Fibroblast of mammary gland (primary cell): ENCODE measurements around the gene AFMID.
"Not testable (repeated sequence)": the region's sequence is repeated elsewhere in the genome, so short reads cannot be mapped to it uniquely, and the experiment has no call there.

Source experiments
- DNase-seq: peaks from one replicate; pipeline ENCODE4 v3.0.0-alpha.2; 2010; ENCODE audit warnings: low read depth
- H3K4me3 ChIP-seq: 2 replicates; pipeline ENCODE4 v1.5.1; 2011; ENCODE audit warnings: low read depth, mild to moderate bottlenecking, low read length, moderate library complexity; ENCODE audit not compliant: control insufficient read depth
- CTCF ChIP-seq: conservative IDR thresholded peaks from 2 replicates; pipeline ENCODE4 v1.5.1; 2011; ENCODE audit warnings: low read depth, low read length, inconsistent platforms; ENCODE audit not compliant: control insufficient read depth, insufficient read depth

The AFMID gene

DNA sequence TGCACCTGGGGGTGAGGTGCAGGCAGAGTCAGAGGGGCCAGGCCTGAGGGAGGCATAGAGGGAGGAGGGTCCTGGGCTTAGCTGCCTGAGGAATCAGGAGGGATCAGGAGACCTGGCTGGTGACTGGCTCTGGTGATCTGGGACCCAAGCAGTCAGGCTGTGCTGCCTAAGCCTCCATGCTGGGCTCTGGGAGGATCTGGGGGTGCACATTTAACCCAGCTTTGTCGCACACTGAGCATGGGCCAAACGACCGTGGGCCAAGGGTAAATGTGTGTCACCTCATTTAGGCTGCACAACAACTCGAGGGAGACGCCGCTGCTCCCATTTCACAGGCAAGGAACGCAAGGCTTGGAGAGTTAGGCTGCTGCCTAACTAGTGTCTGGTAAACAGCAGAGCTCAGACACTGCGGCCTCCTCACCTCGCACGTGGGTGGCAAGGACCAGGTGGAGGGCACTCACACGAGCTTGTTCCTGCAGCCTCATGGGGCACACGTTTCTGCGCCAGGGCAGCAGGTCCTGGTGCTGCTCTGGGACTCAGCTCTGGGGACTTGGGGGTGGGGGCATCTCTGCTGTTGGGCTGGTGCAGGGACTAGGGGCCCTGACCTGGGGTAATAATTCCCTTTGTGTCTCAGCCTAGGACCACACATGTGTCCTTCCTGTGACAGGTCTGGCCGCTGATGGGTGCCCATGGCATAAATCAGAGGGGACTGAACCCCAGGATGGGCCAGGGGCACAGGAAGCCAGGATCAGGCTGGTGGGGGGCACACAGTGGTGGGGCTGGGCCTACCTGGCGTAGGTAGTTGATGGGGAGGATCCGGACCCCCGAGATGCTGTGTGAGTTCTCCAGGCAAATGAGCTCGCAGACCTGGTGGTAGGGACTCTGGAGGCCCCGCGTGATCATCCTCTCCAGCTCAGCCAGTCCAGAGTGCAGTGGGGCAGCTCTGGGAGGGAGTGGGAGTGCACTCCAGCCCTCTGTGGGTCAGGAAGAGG lies 63.0 kb downstream of the AFMID start:
- TF ChIP-seq CTCF, result no peak
- DNase-seq, result no peak
- no peak overlapping the region for H3K4me3 ChIP-seq

DNA sequence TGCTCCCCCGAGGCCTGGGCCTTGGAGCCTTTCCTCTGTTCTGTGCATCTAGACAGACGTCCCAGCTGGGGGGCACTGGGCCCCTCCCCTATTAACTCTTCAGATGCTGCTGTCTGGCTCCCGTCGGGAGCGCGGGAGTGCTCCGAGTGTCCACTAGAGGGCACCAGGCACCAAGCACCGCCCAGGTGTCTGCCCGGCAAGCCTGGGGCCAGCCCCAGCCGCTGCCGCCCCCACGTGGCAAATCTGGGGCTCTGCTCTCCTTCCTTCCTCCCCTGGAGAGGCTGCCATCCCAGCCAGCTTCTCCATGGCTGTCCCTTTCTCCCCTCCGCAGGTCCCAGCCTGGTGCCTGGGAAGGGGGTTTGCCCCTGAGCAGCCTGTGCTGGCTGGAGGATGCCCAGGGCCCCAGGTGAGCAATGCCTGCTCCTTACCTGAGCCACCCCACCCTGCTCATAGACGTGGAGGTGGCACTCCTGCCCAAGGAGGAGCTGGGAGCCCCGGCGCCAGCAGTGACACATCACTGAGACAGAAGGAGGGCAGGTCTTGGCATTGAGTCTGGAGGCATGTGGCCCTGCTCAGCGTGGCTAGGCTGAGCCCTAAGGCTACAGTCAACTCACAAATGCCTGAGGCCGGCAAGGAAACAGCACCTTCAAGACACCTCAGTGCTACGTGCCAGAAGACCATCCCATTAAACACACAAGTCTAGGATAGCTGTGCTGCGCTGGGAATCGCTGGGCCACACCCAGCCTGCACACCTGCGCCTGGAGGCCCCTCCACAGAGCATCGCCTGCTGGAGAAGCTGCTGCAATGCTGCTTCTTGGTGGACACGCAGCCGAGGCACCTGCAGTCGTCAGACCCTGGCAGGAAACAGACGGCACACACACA lies 64.0 kb downstream of the AFMID start:
- no peak overlapping the region for H3K4me3 ChIP-seq
- peak; percentile 77 for DNase-seq
- peak; percentile 92 for TF ChIP-seq CTCF

- DNase-seq, result no peak
- TF ChIP-seq CTCF, result no peak
- no peak overlapping the region for H3K4me3 ChIP-seq
Observed at GRCh38 chr17:78251773-78252103, 64.6 kb downstream of the AFMID start.

DNA sequence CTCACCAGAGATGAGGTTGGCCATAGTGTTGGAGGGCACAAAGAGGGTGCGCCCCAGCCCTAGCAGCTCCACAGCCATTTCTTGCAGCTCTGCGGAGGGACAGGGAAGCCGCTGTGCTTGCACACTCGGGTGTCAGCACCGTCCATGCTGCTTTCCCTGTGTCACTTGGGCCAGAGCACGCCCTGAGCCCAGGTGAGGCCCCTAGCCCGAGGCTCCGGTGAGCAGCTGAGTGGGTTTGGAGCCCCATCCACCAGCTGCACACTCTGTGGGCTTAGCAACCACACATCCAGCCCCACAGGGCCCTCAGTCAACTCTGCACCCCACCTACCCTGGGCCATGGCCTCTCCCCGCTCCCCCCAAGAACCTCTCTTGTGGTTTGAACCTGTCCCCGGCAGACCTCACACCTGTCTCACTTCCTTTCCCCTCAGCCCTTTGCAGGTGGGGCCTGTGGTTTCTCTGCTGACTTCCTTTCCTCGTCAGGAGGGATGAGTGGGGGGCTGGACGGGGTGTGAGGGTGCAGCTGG lies 65.0 kb downstream of the AFMID start:
- no peak for DNase-seq
- no peak for TF ChIP-seq CTCF
- no peak overlapping the region for H3K4me3 ChIP-seq

DNA sequence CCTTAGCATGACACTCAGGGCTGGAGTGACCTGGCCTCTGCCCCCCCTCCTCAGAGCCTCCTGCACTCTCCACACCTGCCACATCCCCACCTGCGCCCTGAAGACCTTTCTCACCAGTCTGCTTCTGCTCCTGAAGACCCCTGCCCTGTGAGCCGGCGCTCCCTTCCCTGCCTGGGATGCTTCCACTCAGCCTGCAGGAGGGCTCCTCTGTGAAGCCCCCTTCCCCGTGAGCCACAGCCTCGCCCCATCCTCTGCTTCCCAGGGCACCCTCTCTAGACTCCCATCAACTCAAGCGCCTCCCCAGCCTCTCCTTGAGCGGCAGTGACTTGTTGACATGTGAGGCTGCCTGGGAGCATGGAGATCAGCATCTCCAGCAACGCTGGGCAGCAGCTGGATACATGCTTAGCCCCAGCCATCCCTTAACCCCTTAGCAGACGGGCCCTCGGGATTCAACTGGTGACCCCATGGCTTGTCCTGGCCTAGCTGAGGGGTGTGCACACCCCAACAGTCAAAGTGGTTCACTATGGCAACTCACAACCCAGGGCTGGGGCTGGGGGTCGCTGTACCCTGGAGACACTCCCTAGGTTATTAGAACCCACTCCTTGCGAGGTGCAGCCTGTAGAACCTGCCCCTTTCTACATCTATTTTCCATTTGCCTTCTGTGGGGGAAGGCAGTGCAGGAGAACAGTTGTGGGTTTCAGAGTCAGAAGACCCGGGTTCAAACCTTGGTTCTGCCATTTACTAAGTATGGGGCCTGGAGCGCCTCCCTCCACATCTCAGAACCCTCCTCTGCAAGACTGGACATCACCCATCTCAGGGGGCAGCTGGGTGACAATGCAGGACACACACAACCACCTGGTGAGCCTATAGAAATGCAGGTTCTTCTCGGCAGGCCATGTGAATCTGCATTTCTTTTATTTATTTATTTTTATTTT lies 65.8 kb downstream of the AFMID start:
- no peak for DNase-seq
- no peak overlapping the region for H3K4me3 ChIP-seq
- no peak for TF ChIP-seq CTCF

- H3K4me3 ChIP-seq, result peak overlapping the region; percentile 73
- DNase-seq, result not testable (repeated sequence)
Observed at GRCh38 chr17:78253636-78253945, 66.4 kb downstream of the AFMID start.
